B cell (primary cell): ENCODE data around the gene PLGRKT. TPM values are rescaled to one million over a fixed set of nuclear protein-coding genes. Genes with fewer than 3 reads are reported as not detected.
"Not testable (repeated sequence)": the region's sequence is repeated elsewhere in the genome, so short reads cannot be mapped to it uniquely, and the experiment has no call there.

Source experiments
- ATAC-seq: fragments of 200-7000 bp; cut with Tn5 transposase; one replicate; pipeline ENCODE4 v1.10.0; 2021; ENCODE audit warnings: low read depth, mild to moderate bottlenecking, moderate number of reproducible peaks, moderate library complexity
- CTCF ChIA-PET: fragments of 350-600 bp; sonication (Branson Sonifier 250); formaldehyde crosslinking; loops from one replicate; lab custom pipeline; 2021; ENCODE audit warnings: antibody characterized with exemption, inconsistent platforms; lab: Charles Lee
- POLR2A ChIA-PET: fragments of 350-600 bp; sonication (Branson Sonifier 250); formaldehyde crosslinking; loops from one replicate; lab custom pipeline; 2021; ENCODE audit warnings: antibody characterized with exemption; lab: Charles Lee
- DNase-seq: peaks from one replicate; pipeline ENCODE4 v3.0.0; 2013
- H2AFZ ChIP-seq: 2 replicates; pipeline ENCODE4 v1.6.1; 2012; ENCODE audit warnings: mild to moderate bottlenecking, low read depth, low read length; ENCODE audit not compliant: insufficient read depth, poor library complexity, severe bottlenecking
- H3K27ac ChIP-seq, 2 donors: 1 replicate in 1 of 2; 2 replicates in 1 of 2; pipeline ENCODE4 v1.5.1; 2012 to 2013; ENCODE audit warnings: low read length in 2 of 2, mild to moderate bottlenecking in 2 of 2, moderate library complexity in 1 of 2
- H3K27me3 ChIP-seq, 4 experiments: fragments of 200-600 bp in 1 of 4; sonication (generic) in 1 of 4; replicated peaks in 1 of 4; 1 replicate in 2 of 4; 2 replicates in 2 of 4; pipeline versions ENCODE4 v1.6.1 to v1.7.0; 2013 to 2016; ENCODE audit warnings: low read length in 3 of 4, mild to moderate bottlenecking in 2 of 4, mixed read lengths in 1 of 4, moderate library complexity in 1 of 4; ENCODE audit not compliant: insufficient read depth in 4 of 4, control insufficient read depth in 3 of 4; ENCODE audit errors: control extremely low read depth in 1 of 4
- H3K36me3 ChIP-seq, 2 experiments: replicated peaks in 1 of 2; 1 replicate in 1 of 2; 2 replicates in 1 of 2; pipeline versions ENCODE4 v1.6.1 to v1.7.1; 2013; ENCODE audit warnings: low read length in 1 of 2; ENCODE audit not compliant: insufficient read depth in 2 of 2, control insufficient read depth in 1 of 2; ENCODE audit errors: control extremely low read depth in 1 of 2, extremely low read depth in 1 of 2
- H3K4me1 ChIP-seq, 2 donors: fragments of 200-600 bp in 1 of 2; sonication (generic) in 1 of 2; 1 replicate in 1 of 2; 2 replicates in 1 of 2; pipeline versions ENCODE4 v1.5.1 to v1.6.1; 2013 to 2017; ENCODE audit warnings: low read length in 2 of 2; ENCODE audit not compliant: control insufficient read depth in 2 of 2, insufficient read depth in 2 of 2
- H3K4me2 ChIP-seq: replicated peaks from 2 replicates; pipeline ENCODE3; 2012; ENCODE audit warnings: mild to moderate bottlenecking, low read depth, low read length; ENCODE audit not compliant: poor library complexity, severe bottlenecking
- H3K4me3 ChIP-seq, 5 experiments: fragments of 200-600 bp in 1 of 5; sonication (generic) in 1 of 5; 1 replicate in 3 of 5; 2 replicates in 2 of 5; pipeline versions ENCODE4 v1.5.1 to v1.7.0; 2011 to 2016; ENCODE audit warnings: low read length in 4 of 5, mild to moderate bottlenecking in 4 of 5, low read depth in 2 of 5, control low read depth in 1 of 5, moderate library complexity in 1 of 5; ENCODE audit not compliant: insufficient read depth in 1 of 5; ENCODE audit errors: control extremely low read depth in 1 of 5, extremely low read depth in 1 of 5
- H3K79me2 ChIP-seq: fragments of 200-600 bp; sonication (generic); one replicate; pipeline ENCODE4 v1.6.0; 2016; ENCODE audit warnings: low read length; ENCODE audit not compliant: control insufficient read depth, insufficient read depth
- H3K9ac ChIP-seq: fragments of 200-600 bp; sonication (generic); 2 replicates; pipeline ENCODE4 v1.6.1; 2017; ENCODE audit warnings: mild to moderate bottlenecking, low read length, moderate library complexity
- H3K9me3 ChIP-seq, 3 donors: one replicate each; pipeline versions ENCODE4 v1.6.1 to v1.7.1; 2013; ENCODE audit warnings: low read length in 2 of 3; ENCODE audit not compliant: control insufficient read depth in 2 of 3, insufficient read depth in 1 of 3; ENCODE audit errors: control extremely low read depth in 1 of 3
- H4K20me1 ChIP-seq: 2 replicates; pipeline ENCODE4 v1.6.0; 2012; ENCODE audit warnings: mild to moderate bottlenecking, low read length; ENCODE audit not compliant: insufficient read depth, control insufficient read depth, poor library complexity, severe bottlenecking
- H3K27ac Mint-ChIP-seq: one replicate; pipeline ENCODE4 v1.8.0; 2021; ENCODE audit warnings: mixed read lengths
- H3K27me3 Mint-ChIP-seq: one replicate; pipeline ENCODE4 v1.8.0; 2021; ENCODE audit warnings: mixed read lengths
- H3K4me1 Mint-ChIP-seq: one replicate; pipeline ENCODE4 v1.8.0; 2021; ENCODE audit warnings: mixed read lengths
- H3K4me3 Mint-ChIP-seq: one replicate; pipeline ENCODE4 v1.8.0; 2021; ENCODE audit warnings: mixed read lengths
- H3K9me3 Mint-ChIP-seq: one replicate; pipeline ENCODE4 v1.8.0; 2022; ENCODE audit warnings: mixed read lengths; ENCODE audit not compliant: insufficient read depth
- EZH2 ChIP-seq: IDR thresholded peaks from 2 replicates; pipeline ENCODE4 v1.6.1; 2012; ENCODE audit warnings: borderline replicate concordance, low read depth, mild to moderate bottlenecking, moderate library complexity, low read length; ENCODE audit not compliant: insufficient read depth, poor library complexity, severe bottlenecking
- WGBS: methylation state at CpG from one replicate; pipeline ENCODE4 v1.1.5; 2013; ENCODE audit warnings: missing lambda C conversion rate; ENCODE audit not compliant: insufficient coverage; 5-methylcytosine and 5-hydroxymethylcytosine counted together
- intact Hi-C: fragments of 100-400 bp; cut with micrococcal nuclease; formaldehyde crosslinking; loops from one replicate; pipeline ENCODE4 v1.10.0; 2022
- polyA plus RNA-seq: library from polyadenylated mRNA; depleted of rRNA; stranded (reverse); fragments of >200 nt; gene quantifications from 2 replicates; pipeline ENCODE4 v1.2.3, GENCODE V29; 2012
- total RNA-seq, 2 donors: library from RNA; stranded (reverse); fragments of 120-200 nt in 1 of 2; gene quantifications; 1 replicate in 1 of 2; 2 replicates in 1 of 2; pipeline versions ENCODE4 v1.2.3 to v1.2.4, GENCODE V29; 2013 to 2022
- TF ChIP-seq, protein P1 (sequence below): fragments of 200-600 bp; IDR thresholded peaks from one replicate; pipeline ENCODE4 v1.8.0; 2022; ENCODE audit warnings: antibody characterized with exemption, mild to moderate bottlenecking

The PLGRKT gene
- total and polyA plus RNA-seq, 2 donors (not counting 1 experiment from before 2014, with no cell fraction given) = 8.4 to 11.0 TPM

DNA sequence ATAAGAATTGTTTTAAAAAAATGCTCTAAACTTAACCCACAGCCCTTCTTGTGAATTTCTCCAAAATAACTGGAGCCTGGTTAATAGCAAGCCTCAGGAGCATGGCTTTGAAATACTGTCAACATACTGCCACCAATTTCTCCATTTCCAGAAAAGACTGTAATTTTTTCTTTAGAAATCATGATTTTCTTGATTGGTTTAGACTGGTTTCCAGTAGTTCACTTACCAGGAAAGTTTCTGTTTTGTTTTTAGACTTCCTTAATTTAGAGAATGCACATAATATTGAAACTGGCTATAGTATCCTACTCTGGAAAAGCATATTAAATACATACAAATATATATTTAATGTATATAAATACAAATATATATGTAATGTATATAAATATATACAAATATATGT is 8.2 kb upstream of the PLGRKT start:
- Histone ChIP-seq H3K4me1 (peaks cover 8 to 14% of the 10 kb centered on the region in 2 donors), H2AFZ (no peak overlapping the region), H3K4me3 (no peak overlapping the region), H3K79me2 (no peaks in the 10 kb centered on the region), H3K4me2 (no peak overlapping the region), H3K9ac (no peak overlapping the region), H4K20me1 (no peaks in the 10 kb centered on the region), H3K36me3 (no peaks in the 10 kb centered on the region), H3K27ac (no peak overlapping the region), H3K27me3 (no peaks in the 10 kb centered on the region), H3K9me3 (no peaks in the 10 kb centered on the region)
- H3K4me1 Mint-ChIP-seq = peaks cover 24% of the 10 kb centered on the region
- H3K27ac Mint-ChIP-seq = no peak overlapping the region
- no peaks in the 10 kb centered on the region for H3K9me3 Mint-ChIP-seq
- TF ChIP-seq EZH2 = no peak
- TF ChIP-seq, protein P1, sequence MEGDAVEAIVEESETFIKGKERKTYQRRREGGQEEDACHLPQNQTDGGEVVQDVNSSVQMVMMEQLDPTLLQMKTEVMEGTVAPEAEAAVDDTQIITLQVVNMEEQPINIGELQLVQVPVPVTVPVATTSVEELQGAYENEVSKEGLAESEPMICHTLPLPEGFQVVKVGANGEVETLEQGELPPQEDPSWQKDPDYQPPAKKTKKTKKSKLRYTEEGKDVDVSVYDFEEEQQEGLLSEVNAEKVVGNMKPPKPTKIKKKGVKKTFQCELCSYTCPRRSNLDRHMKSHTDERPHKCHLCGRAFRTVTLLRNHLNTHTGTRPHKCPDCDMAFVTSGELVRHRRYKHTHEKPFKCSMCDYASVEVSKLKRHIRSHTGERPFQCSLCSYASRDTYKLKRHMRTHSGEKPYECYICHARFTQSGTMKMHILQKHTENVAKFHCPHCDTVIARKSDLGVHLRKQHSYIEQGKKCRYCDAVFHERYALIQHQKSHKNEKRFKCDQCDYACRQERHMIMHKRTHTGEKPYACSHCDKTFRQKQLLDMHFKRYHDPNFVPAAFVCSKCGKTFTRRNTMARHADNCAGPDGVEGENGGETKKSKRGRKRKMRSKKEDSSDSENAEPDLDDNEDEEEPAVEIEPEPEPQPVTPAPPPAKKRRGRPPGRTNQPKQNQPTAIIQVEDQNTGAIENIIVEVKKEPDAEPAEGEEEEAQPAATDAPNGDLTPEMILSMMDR = no peak
- intact Hi-C loops = loop anchor here (10.0 kb wide), 1 partner anchor 111 kb away; the partner anchor contains the start of gene RLN1
- POLR2A ChIA-PET = no interaction called here
- H3K4me3 Mint-ChIP-seq = no peak overlapping the region
- H3K27me3 Mint-ChIP-seq = no peaks in the 10 kb centered on the region
- CTCF ChIA-PET = interaction anchor here (1.2 kb wide), 1 partner anchor 259 kb away, joined by 3 read pairs; no protein-coding TSS in a partner anchor
- DNase-seq = no peak
- no peak for ATAC-seq

DNA sequence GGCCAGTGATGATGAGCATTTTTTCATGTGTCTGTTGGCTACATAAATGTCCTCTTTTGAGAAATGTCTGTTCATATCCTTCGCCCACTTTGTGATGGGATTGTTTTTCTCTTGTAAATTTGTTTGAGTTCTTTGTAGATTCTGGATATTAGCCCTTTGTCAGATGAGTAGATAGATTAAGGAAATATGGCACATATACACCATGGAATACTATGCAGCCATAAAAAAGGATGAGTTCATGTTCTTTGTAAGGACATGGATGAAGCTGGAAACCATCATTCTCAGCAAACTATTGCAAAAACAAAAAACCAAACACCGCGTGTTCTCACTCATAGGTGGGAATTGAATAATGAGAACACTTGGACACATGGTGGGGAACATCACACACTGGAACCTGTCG is 7.4 kb upstream of the PLGRKT start:
- POLR2A ChIA-PET, H3K4me2 ChIP-seq, H3K36me3 ChIP-seq, H3K9me3 ChIP-seq, DNase-seq, H3K27ac ChIP-seq, H3K27me3 ChIP-seq, H3K27me3 Mint-ChIP-seq, ATAC-seq, H3K4me3 ChIP-seq, H4K20me1 ChIP-seq, H3K9me3 Mint-ChIP-seq, H3K4me3 Mint-ChIP-seq, H3K79me2 ChIP-seq, H3K9ac ChIP-seq, H2AFZ ChIP-seq, H3K27ac Mint-ChIP-seq, CTCF ChIA-PET: not testable (repeated sequence)
- intact Hi-C loops = loop anchor here (10.0 kb wide), 1 partner anchor 110 kb away; the partner anchor contains the start of gene RLN1
- no CpG with 5 or more reads among the region's 4 CpGs for whole genome bisulfite sequencing
- peaks cover 7 to 10% of the 10 kb centered on the region in 2 donors for H3K4me1 ChIP-seq
- H3K4me1 Mint-ChIP-seq = peaks cover 21% of the 10 kb centered on the region
